ENCODE data around the gene ZDHHC7.
A peak's percentile ranks its signal among the peaks of the same experiment; 100 is the strongest.
"Not testable (repeated sequence)": the region's sequence is repeated elsewhere in the genome, so short reads cannot be mapped to it uniquely, and the experiment has no call there.

The ZDHHC7 gene

DNA sequence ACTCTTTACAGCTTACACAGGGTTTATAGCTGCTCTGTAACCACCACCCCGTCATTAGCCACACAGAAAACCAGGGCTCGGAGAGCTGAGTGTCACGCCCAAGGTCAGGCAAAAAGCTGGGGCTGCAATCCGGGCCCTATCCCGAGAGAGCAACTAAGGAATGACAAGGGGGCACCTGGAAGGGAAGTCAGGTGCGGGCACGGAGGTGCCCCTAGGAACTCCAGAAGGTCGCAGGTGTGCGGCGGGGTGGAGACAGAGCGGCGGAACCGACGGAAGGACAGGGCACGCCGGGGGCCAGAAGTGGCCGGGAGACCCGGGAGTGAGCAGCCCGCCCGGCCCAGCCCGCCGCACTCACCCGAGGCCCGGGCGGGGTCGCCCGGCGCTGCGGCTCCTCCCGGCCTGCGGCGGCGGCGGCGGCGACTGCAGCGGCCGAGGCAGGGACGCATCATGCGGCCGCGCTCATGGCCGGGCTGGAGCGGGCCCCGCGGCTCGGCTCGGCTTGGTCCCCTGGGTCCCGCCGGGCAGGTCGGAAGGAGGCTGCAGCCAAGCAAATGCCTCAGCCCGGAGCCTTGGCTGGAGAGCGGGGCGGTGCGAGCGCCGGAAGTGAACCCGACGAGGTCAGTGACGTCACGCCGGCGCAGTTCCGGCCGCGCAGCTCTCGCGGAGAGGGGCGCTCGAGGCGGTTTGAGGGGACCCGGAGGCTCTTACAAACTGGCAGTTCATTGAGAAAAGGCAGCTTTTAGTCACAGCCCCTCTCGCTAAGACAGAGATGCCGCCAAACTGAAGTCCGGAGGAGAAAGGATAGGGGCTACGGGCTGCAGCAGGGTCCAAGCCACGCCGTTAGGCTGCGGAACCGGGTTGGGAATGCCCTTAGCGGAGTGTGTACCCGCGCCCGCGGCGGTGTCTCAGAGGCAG is at the start of gene ZDHHC7:
Gene ZDHHC7 (minus strand): TSS at position 605 of the 915 bp plus-strand sequence. CDS start 20,917 bp downstream, outside the sequence.
- peak; percentile 79 for DNase-seq

DNA sequence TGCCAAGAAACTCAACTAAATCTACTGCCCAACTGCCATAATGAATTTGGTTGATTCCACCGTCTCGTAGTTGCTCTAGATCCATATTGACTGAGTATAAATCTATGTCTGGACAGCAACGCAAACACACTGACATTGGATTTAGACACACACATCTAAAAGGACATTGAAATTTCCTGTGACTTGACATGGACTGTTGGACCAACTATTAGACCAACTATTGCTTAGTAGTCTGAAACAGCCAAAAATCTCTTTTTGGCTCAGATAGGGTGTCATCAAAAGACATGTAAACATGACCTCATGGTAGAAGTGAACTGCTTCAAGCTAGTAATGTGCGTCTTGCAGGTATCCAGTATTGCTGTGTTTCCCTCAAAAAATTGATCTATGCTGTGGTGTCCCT is 47.6 kb upstream of the ZDHHC7 start:
- no peak for DNase-seq

GRCh38 chr16:85057948-85058347 is 46.6 kb upstream of the ZDHHC7 start:
- DNase-seq, result no peak

DNA sequence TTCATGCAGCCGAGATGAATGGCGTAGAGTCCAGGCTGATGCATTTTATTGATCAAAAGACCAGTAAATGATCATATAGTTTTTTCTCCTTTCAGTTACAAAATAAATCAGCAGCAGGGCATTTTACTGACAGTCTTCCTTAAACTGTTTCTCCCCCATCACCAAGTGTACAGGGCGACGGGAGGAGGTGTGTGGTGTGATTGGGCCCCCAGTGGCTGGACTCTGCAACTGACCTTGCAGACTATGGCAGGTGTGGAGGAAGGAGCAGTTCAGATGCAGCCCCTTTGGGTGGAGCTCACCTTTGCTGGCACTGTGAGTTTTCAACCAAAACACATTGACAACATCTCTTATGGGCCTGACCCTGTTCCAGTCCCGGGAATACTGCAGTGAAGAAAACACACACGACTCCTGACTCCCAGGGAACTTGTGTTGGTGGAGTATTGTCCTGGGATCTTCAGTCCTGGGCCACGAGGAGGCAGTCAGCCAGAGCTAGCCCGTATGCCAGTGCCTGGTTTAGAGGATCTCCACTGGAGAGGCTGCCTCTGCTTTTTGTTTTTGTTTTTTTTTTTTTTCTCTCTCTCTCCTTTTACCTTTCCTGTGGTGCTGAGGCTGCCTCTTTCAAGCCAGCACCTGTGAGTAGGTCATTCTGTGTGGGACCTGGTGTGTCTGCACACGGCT is 46.0 kb upstream of the ZDHHC7 start:
- DNase-seq, result no peak

DNA sequence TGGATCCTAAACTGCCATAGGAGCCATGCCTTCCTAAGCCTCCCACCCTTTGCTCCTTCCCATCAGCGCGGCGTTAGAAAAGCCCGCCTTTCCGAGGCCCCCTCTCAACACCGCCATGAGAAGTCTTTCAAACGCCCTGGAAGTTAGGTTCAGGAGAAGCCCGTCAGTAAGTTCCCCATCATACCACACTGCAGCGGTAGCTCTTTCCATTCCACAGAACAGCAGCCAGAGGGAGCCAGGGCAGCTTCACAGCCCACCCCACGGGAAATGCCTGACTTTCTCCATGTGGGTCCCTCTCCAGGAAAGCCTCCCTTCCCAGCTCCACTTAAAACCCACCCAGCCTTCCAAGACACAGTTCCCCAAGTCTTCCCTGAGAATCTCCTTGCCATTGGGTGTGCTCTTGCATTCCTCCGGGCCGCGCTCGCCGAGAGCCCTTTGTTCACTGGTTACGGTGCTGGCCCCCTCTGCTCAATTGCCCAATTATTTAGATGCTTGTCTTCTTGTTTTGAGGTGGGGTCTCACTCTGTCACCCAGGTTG is 44.9 kb upstream of the ZDHHC7 start:
- DNase-seq, result no peak

DNA sequence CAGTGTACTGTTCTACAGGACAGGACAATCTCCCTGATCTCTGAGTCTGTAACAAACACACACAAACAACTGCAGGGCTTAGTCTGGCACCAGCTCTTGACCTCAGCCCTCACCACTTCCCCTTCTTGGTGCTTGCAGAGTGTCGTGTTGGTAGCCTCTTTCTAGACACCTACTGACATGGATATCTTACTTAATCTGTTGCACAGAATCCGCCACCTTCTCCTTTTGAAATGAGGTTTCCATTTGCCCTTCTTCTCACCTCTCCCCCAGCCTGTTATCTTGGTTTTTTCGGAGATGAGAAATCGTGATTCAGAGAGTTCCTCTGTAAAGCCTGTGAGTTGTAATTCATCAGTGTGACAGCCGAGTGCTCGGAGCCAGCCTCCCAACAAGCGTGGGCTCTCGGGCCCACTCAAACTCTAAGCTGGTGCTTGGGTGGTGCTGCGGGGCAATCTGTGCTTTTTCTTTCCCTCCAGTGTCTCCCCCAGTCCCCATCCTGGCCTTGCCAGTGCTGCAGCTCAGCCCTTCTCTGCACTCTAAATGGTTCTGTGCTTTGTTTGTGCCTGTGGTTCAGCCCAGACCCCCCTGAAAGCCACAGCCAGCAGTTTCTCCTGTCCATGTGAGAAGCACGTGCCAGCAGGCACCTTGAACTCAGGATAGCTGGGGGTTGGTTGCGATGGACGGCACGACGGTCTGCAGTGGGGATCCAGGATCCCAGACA is 44.3 kb upstream of the ZDHHC7 start:
- DNase-seq, result peak; percentile 56

DNA sequence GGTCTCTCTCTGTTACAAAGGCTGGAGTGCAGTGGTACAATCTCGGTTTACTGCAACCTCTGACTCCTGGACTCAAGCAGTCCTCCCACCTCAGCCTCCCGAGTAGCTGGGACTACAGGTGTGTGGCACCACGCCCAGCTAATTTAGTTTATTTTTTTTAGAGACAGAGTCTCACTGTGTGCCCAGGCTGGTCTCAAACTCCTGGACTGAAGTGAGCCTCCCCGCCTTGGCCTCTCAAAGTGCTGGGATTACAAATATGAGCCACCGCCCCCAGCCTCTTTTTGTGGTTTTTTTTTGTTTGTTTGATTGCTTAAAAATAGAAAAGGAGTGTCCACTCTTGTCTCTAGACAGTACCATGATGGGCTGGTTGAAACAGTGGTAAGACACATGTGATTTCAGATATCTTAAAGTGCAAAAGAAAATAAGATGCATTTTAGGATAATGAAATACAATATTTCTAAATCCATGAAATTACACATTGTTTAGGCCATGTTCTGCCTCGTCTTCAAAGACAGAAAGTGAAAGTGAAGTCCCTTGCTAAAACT is 43.7 kb upstream of the ZDHHC7 start:
- no peak for DNase-seq

DNA sequence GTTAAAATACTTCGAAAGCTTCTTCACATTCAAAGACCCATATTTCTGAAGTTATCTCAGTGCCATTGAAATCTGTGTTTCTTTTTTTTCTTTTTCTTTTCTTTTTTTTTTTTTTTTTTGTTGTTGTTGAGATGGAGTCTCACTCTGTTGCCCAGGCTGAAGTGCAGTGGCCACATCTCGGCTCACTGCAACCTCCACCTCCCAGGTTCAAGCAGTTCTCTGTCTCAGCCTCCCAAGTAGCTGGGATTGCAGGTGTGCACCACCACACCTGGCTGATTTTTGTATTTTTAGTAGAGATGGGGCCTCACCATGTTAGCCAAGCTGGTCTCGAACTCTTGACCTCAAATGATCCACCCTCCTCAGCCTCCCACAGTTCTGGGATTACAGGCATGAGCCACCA is 43.0 kb upstream of the ZDHHC7 start:
- not testable (repeated sequence) for DNase-seq

DNA sequence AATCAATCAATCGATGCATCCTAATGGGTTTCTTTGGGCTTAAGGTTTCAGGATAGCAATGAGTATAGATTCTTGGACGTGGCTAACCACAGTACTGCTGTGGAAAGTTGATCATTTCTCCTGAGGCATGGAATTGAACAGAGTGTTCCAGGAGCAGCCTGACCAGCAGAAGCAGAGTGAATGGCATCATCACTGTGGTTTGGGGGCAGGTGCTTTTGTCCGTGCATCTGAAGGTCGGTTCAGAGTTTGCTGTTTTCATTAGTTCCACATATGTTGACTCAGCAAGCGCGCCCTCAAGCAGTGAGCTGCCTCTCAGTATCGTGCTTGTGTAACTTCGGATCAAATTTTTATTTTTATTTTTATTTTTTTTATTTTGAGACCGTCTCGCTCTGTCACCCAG is 41.2 kb upstream of the ZDHHC7 start:
- DNase-seq, result no peak

- DNase-seq, result no peak
Measured at GRCh38 chr16:85051683-85052082, 40.3 kb upstream of the ZDHHC7 start.

DNA sequence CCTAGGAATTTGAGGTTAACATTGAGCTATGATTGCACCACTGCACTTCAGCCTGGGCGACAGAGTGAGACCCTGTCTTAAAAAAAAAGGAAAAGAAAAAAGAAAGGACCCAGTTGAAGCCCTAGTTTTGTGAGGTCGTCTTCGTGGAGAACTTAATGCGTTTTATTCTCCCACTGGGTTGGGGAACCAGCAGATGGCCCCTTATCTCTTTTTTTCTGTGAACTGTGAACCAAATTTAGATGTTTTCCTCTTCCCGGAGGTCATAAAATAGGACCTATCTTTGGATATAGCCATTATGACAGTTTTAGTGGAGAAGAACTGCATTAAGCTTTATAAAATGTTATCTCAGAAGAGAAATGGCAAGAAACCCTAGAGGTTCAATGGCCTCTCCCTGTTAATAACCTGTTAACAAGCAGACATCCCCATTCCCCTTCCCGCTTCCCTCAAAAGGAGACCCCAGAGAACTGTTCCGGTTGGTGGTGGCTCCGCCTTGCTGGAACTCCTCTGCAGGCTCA is 39.8 kb upstream of the ZDHHC7 start:
- no peak for DNase-seq

DNA sequence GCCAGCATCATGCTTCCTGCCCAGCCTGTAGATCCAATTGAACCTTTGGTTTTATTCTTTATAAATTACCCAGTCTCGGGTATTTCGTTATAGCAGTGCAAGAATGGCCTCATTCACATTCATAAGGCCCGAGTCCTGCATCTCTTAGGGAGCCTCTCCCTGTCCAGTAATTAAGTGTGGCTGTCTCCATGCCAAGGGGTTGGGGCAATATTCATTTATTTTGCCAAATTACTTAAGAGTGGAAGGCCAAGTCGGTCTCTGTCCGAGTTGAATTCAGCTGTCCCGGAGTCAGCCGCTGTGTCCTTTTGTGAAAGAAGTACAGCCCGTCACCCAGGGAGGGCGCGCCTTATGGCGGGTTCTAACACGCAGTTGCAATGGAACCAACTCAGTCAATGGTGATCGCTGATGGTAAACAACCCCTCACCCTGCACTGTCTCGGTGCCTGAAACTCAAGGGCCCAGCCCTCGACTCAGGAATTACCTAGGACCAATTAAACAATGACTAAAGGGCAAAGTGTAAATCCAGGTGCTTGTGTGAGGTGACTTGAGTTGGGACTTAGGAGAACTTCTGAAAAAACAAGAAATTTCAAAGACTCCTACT is 38.5 kb upstream of the ZDHHC7 start:
- no peak for DNase-seq

DNA sequence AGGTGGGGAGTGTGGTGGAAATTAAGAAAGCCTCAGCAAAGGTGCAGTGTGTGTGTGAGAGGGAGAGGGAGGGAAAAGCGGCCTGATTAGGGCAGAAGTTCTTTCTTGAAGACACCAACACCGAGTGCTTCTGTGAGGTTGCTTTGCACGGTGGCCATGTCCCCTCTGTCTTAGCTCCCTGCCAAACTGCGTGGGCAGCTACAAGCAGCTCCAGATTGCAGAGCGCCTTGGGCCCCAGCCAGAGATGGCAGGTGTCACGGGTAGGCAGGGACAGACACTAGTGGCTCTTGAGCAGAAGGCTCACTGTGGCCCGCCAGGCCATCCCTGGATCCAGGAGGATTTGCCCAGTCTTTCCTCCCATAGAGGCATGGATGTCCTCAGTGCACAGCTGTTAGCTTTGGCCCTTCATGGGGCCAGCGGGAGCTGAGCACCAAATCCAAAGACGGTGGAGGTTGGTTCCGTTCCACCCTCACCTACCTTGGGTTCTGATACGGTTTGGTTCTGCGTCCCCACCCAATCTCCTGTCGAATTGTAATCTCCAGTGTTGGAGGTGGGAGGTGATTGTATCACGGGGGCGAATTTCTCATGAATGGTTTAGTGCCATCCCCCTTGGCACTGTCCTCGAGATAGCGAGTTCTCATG is 37.7 kb upstream of the ZDHHC7 start:
- DNase-seq, result no peak

- no peak for DNase-seq
Measured at GRCh38 chr16:85047867-85048455, 36.6 kb upstream of the ZDHHC7 start.

DNA sequence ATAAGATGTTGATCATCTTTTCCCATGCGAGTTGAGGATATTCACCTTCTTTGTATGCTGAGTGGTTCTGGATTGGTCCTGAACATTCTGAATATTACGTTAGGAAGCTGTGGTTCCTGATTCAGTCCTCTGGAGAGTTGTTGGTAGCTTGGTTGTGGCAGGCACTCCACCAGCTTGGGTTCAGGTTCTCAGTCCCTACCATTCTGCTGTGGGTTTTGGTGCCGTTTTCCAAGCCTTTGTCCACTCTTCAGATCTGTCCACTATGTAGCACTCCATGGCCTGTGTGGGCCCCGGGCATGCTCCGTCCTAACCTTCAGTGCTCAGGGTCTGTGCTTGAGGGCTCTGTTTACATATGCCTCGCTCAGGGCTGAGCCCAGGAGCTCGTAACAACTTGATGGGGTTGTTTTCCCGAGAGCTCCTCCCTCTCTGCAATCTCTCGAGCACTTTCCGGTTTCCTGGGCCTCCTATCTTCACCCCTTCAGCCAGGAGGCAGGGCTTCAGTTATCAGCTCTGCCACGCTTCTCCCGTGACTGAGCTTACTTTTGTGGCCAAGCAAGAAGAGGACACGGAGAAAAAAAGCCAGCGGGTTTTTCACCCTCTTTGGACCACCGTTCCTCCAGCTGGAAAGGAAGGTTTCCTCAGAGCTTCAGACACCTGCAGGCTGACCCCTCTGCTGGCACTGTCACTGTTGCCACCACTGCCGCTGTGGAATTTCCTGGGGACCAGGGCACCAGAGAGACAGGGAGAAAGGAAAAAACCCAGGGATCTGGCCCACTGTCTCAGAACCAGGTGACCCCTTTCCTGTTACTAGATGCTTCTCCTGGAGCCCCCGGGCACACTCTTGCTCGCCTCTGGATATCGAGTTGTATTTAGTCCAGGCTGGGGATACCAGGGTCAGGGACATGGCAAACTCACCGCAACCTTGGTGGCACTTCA is 35.9 kb upstream of the ZDHHC7 start:
- DNase-seq, result no peak

DNA sequence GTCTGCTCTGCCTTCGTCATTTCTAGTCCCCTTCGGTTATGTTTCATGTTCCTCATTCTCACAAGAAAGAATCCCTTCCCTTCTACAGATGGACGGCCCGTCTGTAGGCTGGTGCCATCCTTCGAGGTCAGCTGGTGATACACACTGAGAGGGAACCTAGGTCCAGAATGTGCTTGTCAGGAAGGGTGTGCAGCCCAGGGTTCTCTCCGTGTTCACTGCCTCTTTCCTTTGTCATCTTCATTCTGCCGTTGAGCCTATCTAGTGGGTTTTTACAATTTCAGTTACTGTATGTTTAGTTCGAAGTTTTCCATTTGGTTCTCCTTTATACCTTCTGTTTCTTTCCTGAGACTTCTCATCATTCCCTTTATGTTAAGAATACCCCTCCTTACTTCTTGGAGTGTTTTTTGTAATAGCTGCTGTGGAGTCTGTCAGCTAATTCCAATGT is 35.2 kb upstream of the ZDHHC7 start:
- DNase-seq, result no peak

- no peak for DNase-seq
Measured at GRCh38 chr16:85045641-85046471, 34.5 kb upstream of the ZDHHC7 start.

DNA sequence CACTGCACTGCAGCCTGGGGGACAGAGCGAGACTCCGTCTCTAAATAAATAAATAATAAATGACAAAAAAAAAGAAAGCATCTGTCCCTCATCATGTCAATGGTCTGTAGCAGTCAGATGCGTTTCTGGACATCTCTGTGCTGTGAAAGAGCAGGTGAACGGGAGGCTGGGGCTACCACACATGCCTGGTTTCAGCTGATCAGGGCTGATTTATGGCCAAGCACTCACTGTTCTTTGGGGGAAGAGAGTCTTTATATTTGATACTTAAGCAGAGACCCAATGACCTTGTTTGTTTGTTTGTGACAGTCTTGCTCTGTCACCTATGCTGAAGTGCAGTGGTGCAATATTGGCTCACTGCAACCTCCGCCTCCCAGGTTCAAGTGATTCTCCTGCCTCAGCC is 33.7 kb upstream of the ZDHHC7 start:
- DNase-seq, result no peak

- no peak for DNase-seq
Measured at GRCh38 chr16:85042606-85043005, 31.3 kb upstream of the ZDHHC7 start.
